Activated CD4-positive, alpha-beta T cell treated with anti-CD3 and anti-CD28 coated beads, Interleukin-2, amount 10 ng/mL, durations not matched to agents 24 days and 14 days (primary cell): ENCODE results near the gene PRR12. TPM values are rescaled to one million over a fixed set of nuclear protein-coding genes. Genes with fewer than 3 reads are reported as not detected.

ENCODE experiments used
- DNase-seq: peaks from one replicate; pipeline ENCODE4 v3.0.0; 2022
- H3K27ac Mint-ChIP-seq: one replicate; pipeline ENCODE4 v1.8.0; 2022; ENCODE audit warnings: mild to moderate bottlenecking, mixed read lengths
- H3K27me3 Mint-ChIP-seq: one replicate; pipeline ENCODE4 v1.8.0; 2022; ENCODE audit warnings: mixed read lengths
- H3K36me3 Mint-ChIP-seq: one replicate; pipeline ENCODE4 v1.8.0; 2022; ENCODE audit warnings: low read depth, mild to moderate bottlenecking, mixed read lengths
- H3K4me1 Mint-ChIP-seq: one replicate; pipeline ENCODE4 v1.8.0; 2021; ENCODE audit warnings: mixed read lengths
- H3K4me3 Mint-ChIP-seq: one replicate; pipeline ENCODE4 v1.8.0; 2022; ENCODE audit warnings: mild to moderate bottlenecking, moderate library complexity, mixed read lengths
- H3K9me3 Mint-ChIP-seq: one replicate; pipeline ENCODE4 v1.8.0; 2021; ENCODE audit warnings: mixed read lengths
- intact Hi-C: fragments of 100-400 bp; cut with micrococcal nuclease; formaldehyde crosslinking; loops from one replicate; pipeline ENCODE4 v1.15.1; 2023
- total RNA-seq: library from RNA; stranded (reverse); gene quantifications from 2 replicates; pipeline ENCODE4 v1.2.3, GENCODE V29; 2022

The PRR12 gene
- total RNA-seq, 1 donor from 2014 or later: 32.7 TPM

GRCh38 chr19:49591731-49592485 lies 926 bp downstream of the PRR12 start:
- DNase-seq: peak; percentile 84
- peaks cover 13% of the 10 kb centered on the region for H3K36me3 Mint-ChIP-seq
- H3K4me3 Mint-ChIP-seq: peak overlapping the region; percentile 88
- peaks cover 11% of the 10 kb centered on the region for H3K27me3 Mint-ChIP-seq
- H3K4me1 Mint-ChIP-seq: peaks cover 30% of the 10 kb centered on the region
- no peaks in the 10 kb centered on the region for H3K9me3 Mint-ChIP-seq
- intact Hi-C loops: loop anchor here (1.0 to 5.0 kb wide), 5 partner anchors 37 to 335 kb away; partner anchors contain the start of genes AKT1S1, AP2A1, ATF5 and BCL2L12
- H3K27ac Mint-ChIP-seq: peak overlapping the region; percentile 82

DNA sequence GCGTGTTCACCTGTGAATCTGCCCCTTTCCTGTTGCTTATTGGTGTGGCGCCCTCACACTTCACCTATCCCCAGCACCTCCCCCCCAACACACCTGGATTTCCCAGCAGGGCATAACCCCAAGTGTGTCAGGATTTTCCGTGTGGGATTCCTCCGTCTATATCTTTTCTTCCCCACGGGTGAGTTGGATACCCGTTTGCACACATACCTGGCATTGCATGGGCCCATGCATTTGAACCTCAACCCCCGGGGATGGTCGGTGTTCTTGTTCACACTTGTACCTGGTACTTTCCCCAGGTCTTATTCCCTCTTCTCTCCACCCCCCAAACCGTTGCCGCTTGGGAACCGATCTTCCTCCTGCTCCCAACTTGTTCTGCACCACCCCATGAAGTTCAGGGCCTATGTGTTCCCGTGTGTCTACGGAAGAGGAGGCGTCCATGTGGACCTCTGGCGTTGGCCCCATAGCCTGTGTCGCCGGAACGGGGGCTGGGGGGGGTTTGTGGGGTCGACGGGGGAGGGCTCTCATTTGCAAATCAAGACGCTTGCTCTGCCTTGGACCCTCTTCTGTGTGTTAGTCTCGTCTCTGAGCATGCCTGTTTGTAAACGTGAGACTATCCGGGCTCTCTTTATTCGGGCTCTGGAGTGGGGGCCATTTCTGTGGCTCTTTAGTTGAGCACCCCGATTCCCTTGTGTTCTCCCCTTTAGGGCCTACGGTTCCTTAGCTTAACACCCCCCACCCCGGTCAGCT lies 1.7 kb downstream of the PRR12 start:
- intact Hi-C loops: loop anchor here (1.0 to 5.0 kb wide), 2 partner anchors 285 to 335 kb away; partner anchors contain the start of genes AKT1S1, ATF5, NUP62 and TBC1D17
- Mint-ChIP-seq H3K9me3 (no peaks in the 10 kb centered on the region), H3K36me3 (peaks cover 13% of the 10 kb centered on the region), H3K27me3 (peaks cover 11% of the 10 kb centered on the region), H3K4me3 (peak overlapping the region; percentile 88), H3K27ac (peak overlapping the region; percentile 82), H3K4me1 (peaks cover 30% of the 10 kb centered on the region)
- peak; percentile 73 for DNase-seq

DNA sequence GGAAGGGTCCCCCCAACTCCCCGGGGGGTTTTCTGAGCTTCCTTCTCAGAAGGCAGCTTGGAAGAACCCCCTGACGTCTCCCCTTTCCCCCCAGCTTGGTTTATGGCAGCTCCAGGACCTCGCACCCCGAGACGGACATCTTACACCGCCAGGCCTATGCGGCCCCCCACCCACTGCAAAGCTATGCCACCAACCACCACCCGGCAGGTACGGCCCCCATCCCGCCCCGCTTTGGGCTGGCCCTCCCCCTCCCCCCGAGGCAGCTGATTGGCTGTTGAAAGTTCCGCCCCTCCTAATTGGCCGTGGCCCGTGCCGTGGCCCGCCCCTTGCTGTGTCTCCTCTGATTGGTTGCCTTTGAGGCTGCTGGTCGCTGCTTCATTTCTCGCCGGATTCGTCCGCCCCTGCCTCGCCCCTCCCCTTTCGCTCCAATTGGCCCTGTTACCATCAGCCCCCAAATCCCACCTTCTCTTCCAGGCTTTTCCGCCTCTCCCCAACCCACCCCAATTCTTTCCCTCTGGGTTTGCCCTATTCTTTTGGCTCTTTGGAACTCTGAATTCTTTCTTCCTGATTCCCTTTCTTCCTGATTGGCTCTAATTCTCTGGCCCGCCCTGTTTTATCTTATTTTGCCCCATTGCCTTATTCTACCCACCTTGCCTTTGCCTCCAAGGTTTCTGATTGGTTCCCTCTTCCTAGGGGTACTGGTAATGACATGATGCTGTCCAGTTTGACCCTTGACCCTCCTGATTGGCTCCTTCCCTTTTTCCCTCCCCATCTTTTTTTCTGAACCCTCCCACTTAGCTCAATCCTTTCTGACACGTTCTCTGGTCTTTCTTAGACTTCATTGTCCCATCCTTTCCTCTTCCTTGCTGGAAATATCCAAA lies 2.5 kb downstream of the PRR12 start:
- DNase-seq: peak; percentile 98
- Mint-ChIP-seq H3K36me3 (peaks cover 18% of the 10 kb centered on the region), H3K4me3 (peak overlapping the region; percentile 88), H3K4me1 (peaks cover 30% of the 10 kb centered on the region), H3K9me3 (no peaks in the 10 kb centered on the region), H3K27me3 (peaks cover 8% of the 10 kb centered on the region), H3K27ac (peak overlapping the region; percentile 82)
- intact Hi-C loops: loop anchor here (5.0 kb wide), 1 partner anchor 334 kb away; the partner anchor contains the start of genes ATF5 and NUP62

DNA sequence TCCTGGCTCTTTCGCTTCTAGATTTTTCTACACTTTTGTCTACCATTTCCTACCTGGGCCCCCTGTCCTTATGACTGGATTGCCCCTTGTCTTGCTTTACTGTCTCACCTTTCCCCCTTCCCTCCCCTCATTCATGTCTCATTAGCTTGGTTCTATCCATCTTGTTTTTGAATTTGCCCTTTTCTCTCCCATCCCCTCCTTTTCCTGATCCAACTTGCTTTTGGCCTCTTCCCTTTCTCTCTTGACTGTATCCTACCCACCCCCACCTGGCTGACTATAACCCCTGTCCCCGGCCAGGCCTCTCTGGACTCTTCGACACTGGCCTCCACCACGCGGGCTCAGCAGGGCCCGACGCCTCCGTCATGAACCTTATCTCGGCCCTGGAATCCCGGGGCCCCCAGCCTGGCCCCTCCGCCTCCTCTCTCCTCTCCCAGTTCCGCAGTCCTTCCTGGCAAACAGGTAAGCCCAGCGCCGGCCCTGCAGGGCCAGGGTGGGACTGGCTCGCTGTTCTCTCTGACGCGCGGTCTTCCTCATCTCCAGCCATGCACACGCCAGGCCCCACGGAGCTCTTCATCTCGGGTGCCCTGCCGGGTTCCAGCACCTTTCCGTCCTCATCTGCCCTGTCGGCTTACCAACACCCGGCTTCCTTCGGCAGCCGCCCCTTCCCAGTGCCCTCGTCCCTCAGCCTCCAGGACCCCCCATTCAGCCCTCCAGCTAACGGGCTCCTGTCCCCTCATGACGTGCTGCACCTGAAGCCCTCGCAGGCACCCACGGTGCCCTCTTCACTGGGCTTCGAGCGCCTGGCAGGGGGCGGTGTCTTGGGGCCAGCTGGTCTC lies 3.4 kb downstream of the PRR12 start:
- peak overlapping the region; percentile 88 for H3K4me3 Mint-ChIP-seq
- peaks cover 3% of the 10 kb centered on the region for H3K27me3 Mint-ChIP-seq
- H3K9me3 Mint-ChIP-seq: no peaks in the 10 kb centered on the region
- peak overlapping the region; percentile 82 for H3K27ac Mint-ChIP-seq
- no peak for DNase-seq
- peaks cover 22% of the 10 kb centered on the region for H3K36me3 Mint-ChIP-seq
- H3K4me1 Mint-ChIP-seq: peaks cover 26% of the 10 kb centered on the region
- intact Hi-C loops: loop anchor here (5.0 kb wide), 1 partner anchor 333 kb away; the partner anchor contains the start of genes ATF5 and NUP62

- Mint-ChIP-seq H3K36me3 (peaks cover 28% of the 10 kb centered on the region), H3K27ac (no peak overlapping the region), H3K4me3 (no peak overlapping the region), H3K4me1 (peaks cover 21% of the 10 kb centered on the region), H3K9me3 (no peaks in the 10 kb centered on the region), H3K27me3 (no peaks in the 10 kb centered on the region)
- intact Hi-C loops: loop anchor here (5.0 kb wide), 1 partner anchor 332 kb away; the partner anchor contains the start of genes ATF5 and NUP62
- DNase-seq: no peak
Observed at GRCh38 chr19:49594993-49595818, 4.2 kb downstream of the PRR12 start.

GRCh38 chr19:49595819-49596404 lies 4.9 kb downstream of the PRR12 start:
- DNase-seq: no peak
- Mint-ChIP-seq H3K9me3 (no peaks in the 10 kb centered on the region), H3K27me3 (no peaks in the 10 kb centered on the region), H3K36me3 (peaks cover 33% of the 10 kb centered on the region), H3K4me1 (peaks cover 22% of the 10 kb centered on the region), H3K4me3 (no peak overlapping the region), H3K27ac (no peak overlapping the region)
- intact Hi-C loops: no loop called here

DNA sequence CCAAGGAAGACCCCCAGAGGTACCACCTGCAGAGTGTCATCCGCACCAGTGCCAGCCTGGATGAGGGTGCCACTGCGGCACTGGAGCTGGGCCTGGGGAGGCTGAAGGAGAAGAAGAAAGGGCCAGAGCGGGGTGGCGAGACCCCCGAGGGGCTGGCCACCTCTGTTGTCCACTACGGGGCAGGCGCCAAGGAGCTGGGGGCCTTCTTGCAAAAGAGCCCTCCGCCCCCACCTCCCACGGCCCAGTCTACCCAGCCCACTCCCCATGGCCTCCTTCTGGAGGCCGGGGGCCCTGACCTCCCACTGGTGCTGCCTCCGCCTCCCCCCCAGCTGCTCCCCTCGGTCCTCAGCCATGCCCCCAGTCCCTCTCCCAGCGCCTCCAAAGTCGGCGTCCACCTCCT lies 5.4 kb downstream of the PRR12 start:
- no peak overlapping the region for H3K27ac Mint-ChIP-seq
- DNase-seq: no peak
- H3K27me3 Mint-ChIP-seq: no peaks in the 10 kb centered on the region
- H3K36me3 Mint-ChIP-seq: peaks cover 37% of the 10 kb centered on the region
- no peak overlapping the region for H3K4me3 Mint-ChIP-seq
- no peaks in the 10 kb centered on the region for H3K9me3 Mint-ChIP-seq
- intact Hi-C loops: no loop called here
- H3K4me1 Mint-ChIP-seq: peaks cover 24% of the 10 kb centered on the region

GRCh38 chr19:49596954-49597702 lies 6.1 kb downstream of the PRR12 start:
- Mint-ChIP-seq H3K27ac (no peak overlapping the region), H3K27me3 (no peaks in the 10 kb centered on the region), H3K4me3 (no peak overlapping the region), H3K36me3 (peaks cover 42% of the 10 kb centered on the region), H3K4me1 (peaks cover 24% of the 10 kb centered on the region), H3K9me3 (no peaks in the 10 kb centered on the region)
- intact Hi-C loops: no loop called here
- no peak for DNase-seq

GRCh38 chr19:49597703-49597974 lies 6.7 kb downstream of the PRR12 start:
- H3K36me3 Mint-ChIP-seq: peaks cover 45% of the 10 kb centered on the region
- no peak overlapping the region for H3K4me3 Mint-ChIP-seq
- intact Hi-C loops: no loop called here
- no peak overlapping the region for H3K27ac Mint-ChIP-seq
- no peaks in the 10 kb centered on the region for H3K9me3 Mint-ChIP-seq
- peaks cover 21% of the 10 kb centered on the region for H3K4me1 Mint-ChIP-seq
- H3K27me3 Mint-ChIP-seq: no peaks in the 10 kb centered on the region
- no peak for DNase-seq

DNA sequence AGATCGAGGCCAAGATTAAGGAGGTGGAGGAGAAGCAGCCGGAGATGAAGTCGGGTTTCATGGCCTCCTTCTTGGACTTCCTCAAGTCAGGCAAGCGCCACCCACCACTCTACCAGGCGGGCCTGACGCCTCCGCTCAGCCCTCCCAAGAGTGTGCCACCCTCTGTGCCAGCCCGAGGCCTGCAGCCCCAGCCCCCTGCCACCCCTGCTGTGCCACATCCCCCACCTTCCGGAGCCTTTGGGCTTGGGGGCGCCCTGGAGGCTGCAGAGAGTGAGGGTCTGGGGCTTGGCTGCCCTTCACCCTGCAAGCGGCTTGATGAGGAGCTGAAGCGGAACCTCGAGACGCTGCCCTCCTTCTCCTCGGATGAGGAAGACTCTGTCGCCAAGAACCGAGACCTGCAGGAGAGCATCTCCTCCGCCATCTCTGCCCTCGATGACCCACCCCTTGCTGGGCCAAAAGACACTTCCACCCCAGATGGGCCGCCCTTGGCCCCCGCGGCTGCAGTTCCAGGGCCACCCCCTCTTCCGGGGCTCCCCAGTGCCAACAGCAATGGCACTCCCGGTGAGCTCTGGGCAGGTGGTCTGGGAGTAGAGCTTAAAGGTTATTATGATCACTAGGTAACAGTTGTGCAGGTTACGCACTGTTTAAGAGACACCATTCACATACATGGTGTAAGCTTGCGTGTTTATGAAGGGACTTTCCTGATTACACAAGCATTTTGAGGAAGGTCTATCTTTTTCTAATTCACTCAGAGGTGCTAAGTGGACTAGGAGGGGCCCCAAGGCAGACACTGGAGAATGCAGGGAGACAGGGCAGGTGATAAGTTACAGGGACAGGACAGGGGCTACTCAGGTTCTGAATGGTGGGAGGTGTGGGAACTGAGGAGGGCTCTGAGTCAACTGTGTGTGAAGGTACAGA lies 8.7 kb downstream of the PRR12 start:
- peaks cover 5% of the 10 kb centered on the region for H3K4me1 Mint-ChIP-seq
- H3K9me3 Mint-ChIP-seq: no peaks in the 10 kb centered on the region
- H3K36me3 Mint-ChIP-seq: peaks cover 38% of the 10 kb centered on the region
- peak overlapping the region; percentile 2 for H3K27ac Mint-ChIP-seq
- intact Hi-C loops: no loop called here
- no peaks in the 10 kb centered on the region for H3K27me3 Mint-ChIP-seq
- no peak for DNase-seq
- H3K4me3 Mint-ChIP-seq: no peak overlapping the region
